ENCODE data around the gene PRKD2.

PRKD2 gene

GRCh38 chr19:46660008-46660517, 56.9 kb downstream of the PRKD2 start:
- no peak for DNase-seq

DNA sequence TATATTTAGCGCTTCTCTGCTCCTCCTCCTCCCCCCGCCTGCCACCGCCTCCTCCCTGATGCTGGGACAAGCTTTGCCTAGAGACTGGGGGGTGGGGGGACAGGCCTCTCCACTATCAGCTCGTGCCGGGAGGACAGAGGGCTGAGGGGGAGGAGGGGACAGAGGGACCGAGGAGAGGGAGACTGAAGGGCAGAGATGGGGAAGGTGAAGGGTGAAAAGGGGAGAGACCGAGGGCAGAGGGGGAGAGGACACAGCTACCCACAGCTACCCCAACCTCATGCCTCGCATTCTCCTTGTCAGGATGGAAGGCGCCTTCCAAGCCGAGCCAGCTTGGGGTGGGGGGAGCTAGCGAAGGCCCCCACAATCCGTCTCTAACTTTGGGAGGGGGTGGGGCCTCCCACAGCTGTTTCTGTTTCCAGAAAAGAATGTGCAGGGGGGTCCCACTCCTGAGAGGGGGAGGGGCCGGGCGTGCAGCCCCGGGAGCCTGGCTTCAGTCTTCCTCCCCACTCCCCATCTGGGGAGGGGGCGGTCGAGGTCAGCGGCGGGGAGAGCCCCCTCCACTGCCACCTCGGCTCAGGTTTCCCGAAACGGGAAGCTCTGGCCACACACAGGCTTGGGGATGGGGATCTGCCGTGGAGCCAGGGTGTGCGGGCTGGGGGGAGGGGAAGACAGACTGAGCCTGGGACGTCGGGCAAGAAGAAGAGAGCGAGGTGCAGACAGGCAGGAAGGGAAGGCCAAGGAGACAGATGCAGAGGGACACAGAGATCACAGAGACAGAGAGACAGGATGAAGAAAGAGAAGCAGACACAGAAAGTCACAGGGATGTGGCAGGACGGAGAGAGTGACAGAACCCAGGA, 57.5 kb downstream of the PRKD2 start:
- no peak for DNase-seq

DNA sequence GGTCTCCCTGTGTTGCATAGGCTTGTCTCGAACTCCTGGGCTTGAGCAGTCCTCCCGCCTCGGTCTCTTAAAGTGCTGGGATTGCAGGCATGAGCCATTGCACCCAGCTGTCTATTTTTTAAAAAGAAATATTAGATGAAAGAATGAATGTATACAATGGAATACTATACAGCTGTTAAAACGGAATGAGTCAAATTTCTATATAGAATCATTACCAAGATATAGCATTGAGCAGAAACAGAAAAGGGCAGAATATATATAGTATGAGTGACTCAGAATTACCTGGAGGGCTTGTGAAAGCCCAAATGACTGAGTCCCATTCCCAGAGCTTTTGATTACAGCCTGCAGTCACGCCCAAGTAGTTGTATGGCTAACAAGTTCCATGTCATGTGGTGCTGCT, 60.4 kb downstream of the PRKD2 start:
- DNase-seq: no peak

- no peak for DNase-seq
Observed at GRCh38 chr19:46654621-46655152, 62.2 kb downstream of the PRKD2 start.

DNA sequence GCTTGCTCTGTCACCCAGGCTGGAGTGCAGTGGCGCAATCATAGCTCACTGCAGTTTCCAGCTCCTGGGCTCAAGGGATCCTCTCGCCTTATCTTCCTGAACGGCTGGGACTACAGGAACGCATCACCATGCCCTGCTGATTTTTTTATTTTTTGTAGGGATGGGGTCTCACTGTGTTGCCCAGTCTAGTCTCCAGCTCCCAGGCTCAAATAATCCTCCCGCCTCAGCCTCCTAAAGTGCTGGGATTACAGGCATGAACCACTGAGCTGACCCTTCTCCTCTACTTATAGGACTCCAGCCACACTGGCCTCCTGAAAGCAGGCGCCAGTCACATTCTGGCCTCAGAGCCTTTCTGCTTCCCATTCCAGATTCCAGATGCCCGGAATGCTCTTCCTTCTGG, 66.5 kb downstream of the PRKD2 start:
- DNase-seq: no peak

- DNase-seq: no peak
Observed at GRCh38 chr19:46648961-46649960, 67.7 kb downstream of the PRKD2 start.

DNA sequence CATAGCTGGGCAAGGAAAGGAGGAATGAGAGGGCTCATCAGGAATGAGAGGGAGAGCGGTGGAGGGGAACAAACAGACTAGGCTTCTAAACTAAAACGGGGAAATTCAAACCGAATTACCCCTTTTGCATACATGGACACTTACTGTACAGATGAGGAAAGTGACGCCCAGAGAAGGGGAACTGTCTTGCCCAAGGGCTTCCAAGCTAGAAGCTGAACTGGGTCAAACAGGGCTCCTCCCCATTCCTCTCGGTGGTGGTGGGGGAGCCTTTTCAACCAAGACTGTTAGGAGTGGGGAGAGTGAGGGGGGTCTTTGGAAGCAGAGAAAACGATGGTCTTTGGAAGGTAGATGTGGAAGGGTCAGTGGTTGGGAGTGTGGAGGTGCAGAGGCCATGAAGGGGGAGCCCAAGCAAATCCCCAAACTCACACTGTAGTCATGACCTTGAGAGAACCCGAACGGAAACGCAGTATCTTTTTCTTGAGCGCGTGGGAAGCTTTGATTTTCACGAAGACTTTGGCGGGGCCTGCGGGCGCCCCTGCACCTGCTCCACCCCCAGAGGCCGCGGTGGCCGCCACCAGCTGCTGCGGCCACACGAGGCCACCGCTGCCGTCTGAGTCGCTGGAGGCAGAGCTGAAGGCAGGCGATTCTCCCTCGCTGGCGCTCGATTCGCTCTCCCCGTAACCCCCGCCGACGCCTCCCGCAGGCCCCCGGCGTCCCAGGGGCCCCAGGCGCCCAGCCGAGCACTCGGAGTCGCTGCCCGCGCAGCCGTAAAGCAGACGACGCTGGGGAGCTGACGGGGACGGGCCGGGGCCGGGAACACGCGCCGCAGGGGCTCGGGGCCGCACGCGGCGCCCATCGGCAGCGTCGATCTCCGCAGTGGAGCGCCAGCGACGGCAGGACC, 68.6 kb downstream of the PRKD2 start:
- no peak for DNase-seq

DNA sequence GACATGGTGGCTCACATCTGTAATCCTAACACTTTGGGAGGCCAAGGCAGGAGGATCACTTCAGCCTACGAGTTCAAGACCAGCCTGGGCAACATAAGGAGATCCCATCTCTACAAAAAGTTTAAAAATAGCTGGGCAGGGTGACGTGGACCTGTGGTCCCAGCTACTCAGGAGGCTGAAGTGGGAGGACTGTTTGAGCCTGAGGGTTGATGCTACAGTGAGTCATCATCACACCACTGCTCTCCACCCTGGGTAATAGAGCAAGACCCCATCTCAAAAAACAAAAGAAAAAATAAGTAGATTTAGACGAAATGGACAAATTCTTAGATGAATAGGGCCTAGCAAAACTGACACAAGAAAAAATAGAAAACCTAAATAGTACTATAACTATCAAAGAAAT, 70.5 kb downstream of the PRKD2 start:
- no peak for DNase-seq

DNA sequence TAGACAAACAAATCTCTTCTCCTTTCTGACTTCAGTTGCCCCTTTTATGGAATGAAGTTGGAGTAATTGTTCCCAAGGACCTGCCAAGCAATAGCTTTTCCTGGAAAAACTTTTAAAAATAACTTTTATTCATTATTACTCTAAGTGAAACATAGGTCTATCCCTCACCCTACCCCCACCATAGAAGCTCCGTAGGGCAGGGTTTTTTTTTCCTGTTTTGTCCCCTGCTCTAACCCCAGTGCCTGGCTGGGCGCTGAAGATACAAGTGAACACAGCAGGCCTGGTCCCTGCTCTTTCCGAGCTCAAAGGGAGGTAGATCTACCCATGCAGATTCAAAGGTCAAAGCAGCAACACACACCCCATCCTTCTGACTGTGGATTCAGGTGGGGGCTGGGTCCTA, 72.2 kb downstream of the PRKD2 start:
- no peak for DNase-seq

- DNase-seq: no peak
Observed at GRCh38 chr19:46640656-46641055, 76.3 kb downstream of the PRKD2 start.

- DNase-seq: peak; percentile 66
Observed at GRCh38 chr19:46639358-46640182, 77.3 kb downstream of the PRKD2 start.

DNA sequence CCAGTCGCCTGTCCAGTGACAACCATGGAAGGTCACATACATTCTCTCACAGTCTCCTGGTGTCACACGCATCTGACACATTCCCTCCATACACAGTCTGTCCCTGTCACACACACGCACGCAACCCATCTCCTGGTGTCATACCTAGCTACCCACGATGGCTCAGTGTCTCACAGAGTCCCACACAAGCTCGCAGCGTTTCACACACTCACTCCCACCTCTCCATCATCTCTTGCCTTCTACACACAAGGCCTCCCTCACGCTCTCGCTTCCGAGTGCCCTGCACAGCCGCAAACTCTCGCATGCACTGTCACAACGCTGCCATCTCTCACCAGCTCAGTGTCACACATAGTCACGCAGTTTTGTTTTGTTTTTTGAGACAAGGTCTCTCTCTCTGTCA, 79.7 kb downstream of the PRKD2 start:
- DNase-seq: no peak

DNA sequence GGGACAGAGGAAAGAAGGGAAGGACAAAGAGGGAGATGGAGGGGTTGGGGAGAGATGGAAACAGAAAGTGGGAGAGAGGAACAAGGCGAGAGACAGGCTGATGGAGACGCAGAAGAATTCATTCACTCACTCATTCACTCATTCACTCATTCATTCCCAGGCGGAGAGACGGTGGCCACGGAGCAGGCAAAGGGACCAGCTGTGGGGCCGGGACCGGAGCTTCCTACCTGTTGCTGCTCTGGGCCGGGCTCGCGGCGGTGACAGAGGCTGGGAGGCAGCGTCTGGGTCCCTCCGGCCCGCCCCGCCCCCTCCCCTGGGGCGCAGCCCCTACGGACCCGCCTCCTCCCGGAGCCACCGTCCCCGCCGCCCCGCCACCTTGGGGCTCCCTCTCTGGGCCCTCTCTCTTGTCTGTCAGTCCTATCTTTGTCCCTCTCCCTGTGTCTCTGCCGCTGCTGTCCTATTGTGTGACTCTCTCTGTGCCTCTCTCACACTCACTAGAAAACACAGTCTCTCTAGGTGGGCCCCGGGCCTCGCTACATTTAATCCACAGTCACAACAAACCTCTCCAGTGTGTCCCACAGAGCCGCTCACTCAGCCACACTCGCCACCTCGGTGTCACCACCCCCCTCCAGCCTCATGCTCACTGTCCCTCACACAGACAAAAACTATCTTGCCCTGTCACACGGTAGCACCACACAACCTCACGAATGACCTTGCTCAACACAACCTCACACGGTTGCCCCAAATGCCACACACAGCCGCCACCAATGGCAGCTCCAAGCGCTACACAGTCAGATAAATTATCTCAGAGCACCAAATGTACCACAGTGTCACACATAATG, 80.8 kb downstream of the PRKD2 start, which contains the start of gene GNG8:
TSS of gene GNG8 (minus strand) at position 283 of the 842 bp plus-strand sequence. CDS start 1,520 bp downstream, outside the sequence.
- DNase-seq: no peak

DNA sequence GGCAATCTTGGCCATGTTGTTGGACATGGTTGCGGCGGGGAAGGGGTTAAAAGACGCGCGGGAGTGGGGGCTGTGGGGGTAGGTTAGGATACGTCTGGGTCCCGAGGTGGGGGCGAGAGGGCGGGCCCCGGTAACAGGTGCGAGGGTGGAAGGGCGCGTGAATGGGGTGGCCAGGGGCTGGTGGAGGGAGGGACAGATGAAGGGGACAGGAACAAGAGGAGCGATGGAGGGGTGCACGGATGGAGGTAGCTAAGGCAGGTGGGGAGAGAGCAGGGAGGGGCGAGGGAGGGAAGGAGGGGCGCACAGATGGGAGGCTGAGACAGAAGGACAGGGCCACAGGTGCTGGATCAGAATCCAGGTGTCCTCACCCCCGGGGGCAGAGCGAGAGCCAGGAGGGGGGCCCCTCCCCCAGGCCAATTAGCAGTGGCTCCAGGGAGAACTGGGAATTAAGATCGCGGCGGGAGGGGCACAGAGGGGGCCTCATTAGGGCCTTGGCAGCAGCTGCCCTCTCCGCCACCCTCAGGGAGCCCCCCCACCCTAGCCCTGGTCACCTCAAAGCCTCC, 82.2 kb downstream of the PRKD2 start:
- peak; percentile 88 for DNase-seq

- DNase-seq: peak; percentile 71
Observed at GRCh38 chr19:46634045-46634655, 82.8 kb downstream of the PRKD2 start.

DNA sequence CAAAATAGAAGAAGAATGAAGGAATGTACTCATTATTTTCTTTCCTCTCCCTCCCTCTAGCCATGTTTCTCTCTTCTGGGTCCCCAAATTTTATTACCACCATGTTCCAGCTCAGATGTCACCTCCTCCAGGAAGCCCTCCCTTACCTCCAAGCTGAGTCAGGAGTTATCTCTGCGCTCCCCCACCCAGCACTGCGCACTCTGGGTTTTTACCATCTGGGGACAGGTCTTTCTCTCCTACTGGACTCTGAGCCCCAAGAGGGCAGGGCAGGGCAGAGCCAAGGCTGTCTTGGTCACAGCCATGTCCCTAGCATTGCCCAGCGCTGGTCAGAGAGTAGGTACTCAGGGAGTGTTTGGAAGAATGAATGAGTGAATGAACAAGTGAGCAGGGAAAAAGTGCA, 83.8 kb downstream of the PRKD2 start:
- DNase-seq: no peak

DNA sequence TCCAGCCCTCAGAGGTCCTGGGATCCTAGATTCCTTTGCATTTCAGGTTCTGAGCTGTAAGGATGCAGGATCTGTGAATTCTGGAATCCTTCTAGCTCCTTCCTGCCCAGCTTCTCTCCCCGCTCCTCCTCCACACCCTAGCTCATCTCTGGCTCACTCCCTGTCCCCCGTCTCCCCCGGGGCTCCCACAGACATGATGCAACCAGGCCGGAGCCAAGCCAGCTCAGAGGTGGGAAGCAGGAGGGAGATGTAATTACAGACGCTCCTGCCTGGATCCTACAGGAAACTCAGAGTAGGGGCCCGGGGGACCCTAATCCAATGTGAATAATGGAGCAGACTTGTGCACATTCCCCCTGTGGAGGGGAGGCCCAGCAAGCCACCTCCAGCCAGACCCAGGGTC, 85.4 kb downstream of the PRKD2 start:
- DNase-seq: no peak

GRCh38 chr19:46630586-46631205, 86.2 kb downstream of the PRKD2 start:
- no peak for DNase-seq

DNA sequence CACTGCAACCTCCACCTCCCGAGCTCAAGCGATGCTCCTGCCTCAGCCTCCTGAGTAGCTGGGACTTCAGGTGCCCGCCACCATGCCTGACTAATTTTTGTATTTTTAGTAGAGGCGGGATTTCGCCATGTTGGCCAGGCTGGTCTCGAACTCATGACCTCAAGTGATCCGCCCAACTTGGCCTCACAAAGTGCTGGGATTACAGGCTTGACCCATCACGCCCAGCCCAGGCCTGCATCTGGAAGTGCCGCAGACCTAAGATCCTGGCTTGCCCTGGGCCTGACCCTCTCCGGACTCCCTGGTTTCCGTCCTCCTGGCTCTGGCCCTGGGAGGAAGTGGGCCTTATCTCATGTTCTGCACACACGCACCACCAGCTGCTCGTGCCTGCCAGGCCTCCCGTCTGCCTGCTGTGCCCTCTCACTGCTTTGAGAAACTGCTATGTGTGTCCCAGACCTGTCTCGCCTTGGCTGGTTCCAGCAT, 87.3 kb downstream of the PRKD2 start:
- no peak for DNase-seq

Data from NCI-H1105 treated with DMSO at 0.1 percent for 48 hours (cell line).